Embryonic facial prominence (tissue), 1 donor: Measurements from ENCODE around the gene IKBIP.
"Not testable (repeated sequence)": the region's sequence is repeated elsewhere in the genome, so short reads cannot be mapped to it uniquely, and the experiment has no call there.

ENCODE experiments used
- DNase-seq: peaks from one replicate; pipeline ENCODE4 v3.0.0-alpha.2; 2016; ENCODE audit errors: extremely low spot score

The IKBIP gene

GRCh38 chr12:98576795-98577194 lies 67.8 kb downstream of the IKBIP start:
- DNase-seq = not testable (repeated sequence)

- DNase-seq = no peak
Observed at GRCh38 chr12:98575013-98575412, 69.6 kb downstream of the IKBIP start.
